HG03060 (cell line): ENCODE data around the gene ADAMTS15.

Experiments
- ATAC-seq: cut with Tn5 transposase; IDR thresholded peaks from one replicate; pipeline ENCODE4 v1.9.1; 2021; ENCODE audit warnings: low read depth, moderate number of reproducible peaks; ENCODE audit not compliant: unreplicated experiment

The ADAMTS15 gene

DNA sequence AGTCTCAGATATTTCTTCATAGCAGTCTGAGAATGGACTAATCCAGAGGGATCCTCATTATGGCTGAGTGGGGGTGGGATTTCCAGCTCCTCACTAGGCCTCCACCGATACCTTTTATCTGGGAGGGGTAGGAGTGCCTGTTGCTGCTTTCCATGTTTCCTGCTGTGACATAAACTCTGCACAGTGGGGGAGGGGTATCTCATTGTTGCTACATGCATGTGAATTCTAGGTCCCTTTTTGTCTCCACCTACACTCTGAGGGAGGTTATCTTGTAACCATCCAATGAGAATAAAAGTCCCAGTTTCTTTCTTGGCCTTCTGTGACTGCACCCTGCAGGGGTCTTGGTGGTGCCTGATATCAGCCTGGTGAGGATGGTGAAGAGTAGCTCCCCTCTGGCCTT lies 60.5 kb downstream of the ADAMTS15 start:
- no peak for ATAC-seq

DNA sequence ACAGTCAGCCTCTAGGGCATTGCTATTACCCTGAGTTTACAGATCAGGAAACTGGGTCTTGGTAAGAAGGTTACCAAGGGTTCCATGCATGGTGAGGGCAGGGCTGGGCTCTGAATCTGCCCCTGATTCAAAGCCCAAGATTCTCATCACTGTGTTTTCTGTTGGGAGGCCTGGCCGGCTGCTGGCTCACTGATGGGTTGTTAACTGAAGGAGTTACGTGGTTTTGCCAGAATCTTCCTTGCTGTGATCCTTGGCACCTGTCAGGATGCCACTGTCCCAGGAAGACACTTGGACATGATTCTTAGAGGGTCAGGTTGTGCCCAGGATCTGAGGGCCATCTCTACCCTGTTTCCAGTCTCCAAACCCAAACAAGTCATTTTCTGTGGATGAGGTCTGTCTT lies 61.5 kb downstream of the ADAMTS15 start:
- no peak for ATAC-seq

- ATAC-seq = no peak
Measured at GRCh38 chr11:130510407-130511006, 62.1 kb downstream of the ADAMTS15 start.

- no peak for ATAC-seq
Measured at GRCh38 chr11:130511765-130512164, 63.3 kb downstream of the ADAMTS15 start.

DNA sequence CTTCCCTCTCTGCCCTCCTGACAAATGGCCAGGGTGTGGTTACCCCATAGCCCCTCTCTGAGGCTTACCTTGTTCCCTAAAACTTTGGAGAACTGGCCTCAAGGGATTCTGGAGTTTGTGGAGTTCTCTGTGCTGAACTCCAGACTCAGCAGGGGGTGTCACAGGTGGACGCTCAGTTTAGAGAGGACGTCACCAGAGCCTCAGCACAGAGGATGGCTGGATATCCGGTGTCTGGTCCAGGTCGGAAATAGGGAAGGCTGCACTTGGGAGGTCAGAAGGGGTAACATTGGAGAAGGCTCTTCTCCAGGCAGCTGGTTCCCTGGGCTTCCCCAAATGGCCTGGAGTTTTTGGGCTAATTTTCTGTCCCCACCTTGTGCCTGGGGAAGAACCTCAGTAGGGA lies 64.2 kb downstream of the ADAMTS15 start:
- ATAC-seq = no peak

DNA sequence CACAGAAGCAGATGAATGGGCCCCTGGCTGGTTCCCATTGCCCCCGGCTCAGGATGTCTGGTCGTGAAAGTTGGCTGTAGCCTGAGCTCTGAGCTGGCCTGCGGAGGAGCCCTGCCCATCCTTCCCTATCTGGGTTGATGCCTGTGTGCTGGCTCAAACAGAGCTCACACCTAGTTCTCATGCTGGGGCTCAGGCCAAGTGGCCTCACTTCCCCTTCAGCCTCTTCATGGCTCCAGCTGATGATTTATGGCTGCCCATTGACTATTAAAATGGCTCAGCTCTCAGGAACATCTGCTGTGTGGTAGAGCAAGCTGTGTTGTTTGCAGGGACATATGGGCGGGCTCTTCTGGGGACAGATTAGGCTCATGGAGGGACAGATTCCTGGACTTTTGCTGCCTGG lies 64.7 kb downstream of the ADAMTS15 start:
- ATAC-seq = no peak

- no peak for ATAC-seq
Measured at GRCh38 chr11:130514316-130514715, 65.9 kb downstream of the ADAMTS15 start.

DNA sequence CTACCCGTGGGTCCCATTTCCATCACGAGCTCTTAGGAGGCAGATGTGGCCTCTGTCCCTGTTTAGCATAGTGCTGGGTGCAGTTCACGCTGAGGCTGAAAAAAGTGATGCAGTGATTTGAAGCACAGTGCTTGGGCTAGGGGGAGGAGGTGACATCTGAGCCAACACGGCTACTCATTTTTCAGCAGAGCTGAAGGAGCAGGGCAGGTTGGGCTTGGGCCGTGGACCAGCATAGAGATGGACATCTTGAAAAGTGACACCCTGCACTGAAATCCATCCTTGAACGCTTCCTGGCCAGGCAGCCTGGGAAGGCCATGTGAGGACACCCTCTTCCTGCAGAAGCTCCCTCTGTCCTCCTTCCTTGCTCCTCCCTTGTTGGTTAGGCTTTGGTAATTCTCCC lies 66.4 kb downstream of the ADAMTS15 start:
- no peak for ATAC-seq

DNA sequence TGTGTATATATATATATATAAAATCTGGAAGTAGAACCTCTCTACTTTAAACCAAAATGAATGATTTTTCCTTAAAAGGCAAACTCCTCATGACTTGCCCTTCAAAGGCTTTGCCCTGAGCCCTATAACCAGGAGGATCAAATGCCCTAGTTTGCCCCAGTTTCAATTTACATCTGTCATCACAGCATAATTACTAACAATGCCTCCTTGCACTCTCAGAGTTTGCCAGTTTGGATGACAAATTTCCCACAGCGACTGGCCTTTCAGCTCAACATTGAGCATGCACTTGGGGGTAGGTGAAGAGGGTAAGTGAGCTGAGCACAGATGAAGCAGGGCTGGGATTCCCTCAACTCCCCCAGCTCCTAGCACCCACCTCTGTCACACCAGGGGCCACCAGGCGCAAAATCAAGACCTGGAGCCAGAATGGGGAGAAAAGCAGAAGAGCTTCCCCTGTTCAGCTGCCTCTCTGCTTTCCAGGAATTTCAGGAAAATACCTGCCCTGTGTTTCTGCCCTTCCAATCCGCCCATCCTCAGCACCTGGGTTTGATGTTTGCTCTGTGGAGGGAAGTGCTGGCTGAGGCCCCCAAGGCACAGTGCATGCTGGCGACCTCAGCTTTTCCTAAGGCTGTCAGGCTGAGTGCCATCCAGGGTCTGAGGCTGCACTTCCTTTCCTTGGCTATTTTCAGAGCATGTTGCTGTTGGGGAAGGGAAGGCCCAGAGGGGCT lies 67.5 kb downstream of the ADAMTS15 start:
- no peak for ATAC-seq

- no peak for ATAC-seq
Measured at GRCh38 chr11:130516554-130517505, 68.4 kb downstream of the ADAMTS15 start.

DNA sequence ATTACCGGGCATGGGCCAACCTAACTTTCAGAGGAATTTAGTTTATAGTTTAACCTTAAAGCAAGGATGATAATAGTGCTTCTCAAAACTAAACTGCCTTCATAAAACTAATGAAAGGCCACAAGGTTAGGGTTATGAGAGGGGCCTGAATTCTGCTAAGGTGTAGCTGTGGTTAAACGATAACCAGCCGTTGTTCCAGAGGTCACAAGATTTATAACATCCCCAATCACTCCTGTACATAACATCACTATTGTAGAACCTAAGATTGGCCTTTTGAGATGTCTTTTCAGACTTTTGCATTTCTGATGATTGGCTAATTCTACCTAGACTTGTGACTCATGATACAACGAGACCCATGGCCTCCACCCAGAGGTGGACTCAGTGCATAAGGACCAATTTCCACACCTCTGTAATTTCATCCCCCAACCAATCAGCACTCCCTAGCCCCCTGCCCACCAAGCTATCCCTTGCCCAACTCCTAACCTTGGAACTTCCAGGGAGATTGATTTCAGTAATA lies 69.8 kb downstream of the ADAMTS15 start:
- no peak for ATAC-seq

- ATAC-seq = no peak
Measured at GRCh38 chr11:130519128-130519932, 70.9 kb downstream of the ADAMTS15 start.

DNA sequence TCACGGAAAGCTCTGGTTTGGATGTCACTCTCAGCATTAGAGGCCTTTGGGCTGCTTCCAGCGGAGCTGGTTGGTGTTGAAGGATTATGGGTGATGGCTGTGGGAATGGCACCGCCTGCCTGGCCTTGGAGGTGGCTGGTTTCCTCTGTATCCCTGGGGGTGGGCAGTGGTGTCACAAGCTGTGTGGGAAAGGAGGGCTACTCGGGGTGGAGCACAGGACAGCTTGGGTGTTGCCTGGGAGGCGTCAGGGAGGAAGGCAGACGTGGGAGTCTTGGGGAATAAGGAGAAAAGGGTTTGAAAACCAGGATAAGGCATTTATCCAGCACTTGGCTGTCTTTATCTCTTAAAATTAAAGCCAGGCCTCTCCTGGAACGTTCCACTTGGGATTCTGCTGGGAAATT lies 71.8 kb downstream of the ADAMTS15 start:
- ATAC-seq = no peak

DNA sequence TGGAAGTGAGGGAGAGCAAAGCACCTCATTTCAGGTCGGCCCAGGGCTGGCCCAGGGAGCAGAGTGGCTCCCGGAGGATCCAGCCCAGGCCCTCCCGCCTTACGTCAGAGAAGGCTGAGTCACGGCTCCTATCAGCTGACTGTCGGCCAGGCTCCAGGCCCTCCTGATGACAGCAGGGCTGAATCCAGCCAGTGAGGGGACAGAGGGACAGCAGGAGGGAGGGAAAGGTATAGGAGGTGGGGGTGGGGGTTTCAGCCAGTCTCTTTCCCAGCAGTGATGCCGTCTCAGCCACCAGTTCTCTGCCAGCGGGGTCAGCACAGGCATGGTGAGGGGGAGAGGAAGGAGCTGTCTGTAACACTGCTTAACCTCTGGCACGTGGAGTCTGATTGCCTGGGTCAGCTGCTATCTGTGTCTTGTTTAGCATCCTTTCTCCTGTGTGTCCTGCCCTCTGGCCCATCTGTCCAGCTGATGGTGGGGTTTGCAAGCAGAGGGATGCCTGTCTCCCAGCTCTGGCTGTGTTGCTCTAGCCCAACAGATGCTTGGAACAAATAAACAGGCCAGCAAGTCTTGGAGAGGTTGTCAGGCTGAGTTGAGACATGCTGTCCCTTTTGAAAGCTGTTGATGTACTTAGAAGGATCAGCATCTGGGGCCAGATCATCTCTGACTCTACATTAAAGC lies 74.0 kb downstream of the ADAMTS15 start:
- no peak for ATAC-seq

GRCh38 chr11:130523166-130523565 lies 74.7 kb downstream of the ADAMTS15 start:
- no peak for ATAC-seq

- ATAC-seq = no peak
Measured at GRCh38 chr11:130523609-130524008, 75.2 kb downstream of the ADAMTS15 start.

DNA sequence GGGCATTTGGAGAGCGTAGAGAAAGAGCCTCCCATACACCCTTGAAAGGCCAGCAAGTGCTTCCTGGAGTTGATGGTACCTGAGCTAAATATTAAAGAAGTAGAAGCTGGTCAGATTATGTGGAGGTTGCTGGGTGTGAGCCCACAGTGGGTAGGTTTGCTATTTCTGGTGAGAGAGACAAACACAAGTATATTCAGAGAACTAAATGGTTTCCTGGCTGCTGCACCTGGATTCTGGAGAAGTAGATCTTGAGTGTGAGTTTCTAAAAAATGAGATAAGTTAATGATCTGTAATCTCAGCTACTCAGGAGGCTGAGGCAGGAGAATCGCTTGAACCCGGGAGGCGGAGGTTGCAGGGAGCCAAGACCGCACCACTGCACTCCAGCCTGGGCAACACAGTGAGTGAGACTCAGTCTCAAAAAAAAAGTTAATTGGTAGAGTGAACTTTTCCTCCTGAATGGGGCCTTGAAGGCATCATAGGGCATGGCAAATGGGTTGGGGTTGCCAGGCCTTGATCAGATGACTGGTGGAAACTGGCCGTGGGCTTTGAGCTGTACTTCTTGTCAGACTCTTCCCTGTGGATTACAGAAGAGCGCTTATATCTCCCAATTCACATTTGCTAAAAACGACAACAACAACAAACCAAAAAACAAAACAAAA lies 75.8 kb downstream of the ADAMTS15 start:
- ATAC-seq = no peak

DNA sequence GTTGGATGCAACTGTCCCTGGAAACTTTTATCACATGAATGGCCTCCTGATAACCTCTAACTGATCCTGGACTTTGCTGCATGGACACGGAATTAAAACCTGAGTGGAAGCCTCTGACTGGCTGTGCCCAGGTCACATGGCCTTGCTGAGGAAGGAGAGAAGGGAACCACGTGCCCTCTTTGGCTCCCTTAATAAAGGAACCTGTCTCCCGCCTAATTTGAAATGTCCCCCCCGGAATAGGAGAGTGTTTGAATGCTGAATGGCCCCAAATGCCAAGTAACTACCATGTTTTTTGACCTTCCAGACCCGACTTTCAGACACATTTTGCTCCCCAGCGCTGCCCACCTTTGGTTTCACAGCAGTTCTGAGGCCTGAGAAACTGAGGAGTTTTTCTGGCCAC lies 76.9 kb downstream of the ADAMTS15 start:
- ATAC-seq = no peak
